HEK293T (cell line): Measurements from ENCODE around the gene NUP35.

Source experiments
- ARNT ChIP-seq: fragments of 450-650 bp; IDR thresholded peaks from 2 replicates; pipeline ENCODE4 v1.6.1; 2017; ENCODE audit warnings: mild to moderate bottlenecking
- BHLHE40 ChIP-seq: fragments of 450-650 bp; IDR thresholded peaks from 2 replicates; pipeline ENCODE4 v1.6.1; 2016; ENCODE audit warnings: mild to moderate bottlenecking, moderate library complexity, borderline replicate concordance
- CTBP1 ChIP-seq: fragments of 450-650 bp; IDR thresholded peaks from 2 replicates; pipeline ENCODE4 v1.6.1; 2016; ENCODE audit warnings: borderline replicate concordance
- FOXA1 ChIP-seq: fragments of 450-650 bp; IDR thresholded peaks from 2 replicates; pipeline ENCODE4 v1.6.1; 2016; ENCODE audit warnings: mild to moderate bottlenecking
- FOXK2 ChIP-seq: fragments of 450-650 bp; IDR thresholded peaks from 2 replicates; pipeline ENCODE4 v1.6.1; 2016; ENCODE audit warnings: mild to moderate bottlenecking
- FOXM1 ChIP-seq: fragments of 450-650 bp; IDR thresholded peaks from 2 replicates; pipeline ENCODE4 v1.6.1; 2017; ENCODE audit warnings: mild to moderate bottlenecking, borderline replicate concordance
- HDGF ChIP-seq: fragments of 450-650 bp; IDR thresholded peaks from 2 replicates; pipeline ENCODE4 v1.6.1; 2017; ENCODE audit warnings: antibody characterized with exemption, borderline replicate concordance
- L3MBTL2 ChIP-seq: fragments of 450-650 bp; conservative IDR thresholded peaks from 2 replicates; pipeline ENCODE4 v1.6.1; 2016; ENCODE audit warnings: mild to moderate bottlenecking
- LEF1 ChIP-seq: fragments of 450-650 bp; IDR thresholded peaks from 2 replicates; pipeline ENCODE4 v1.6.1; 2017; ENCODE audit warnings: mild to moderate bottlenecking, borderline replicate concordance
- NFRKB ChIP-seq: fragments of 450-650 bp; IDR thresholded peaks from 2 replicates; pipeline ENCODE4 v1.6.1; 2016; ENCODE audit warnings: mild to moderate bottlenecking, moderate library complexity
- SP1 ChIP-seq: fragments of 450-650 bp; IDR thresholded peaks from 2 replicates; pipeline ENCODE4 v1.6.1; 2017
- SUZ12 ChIP-seq: fragments of 450-650 bp; IDR thresholded peaks from 2 replicates; pipeline ENCODE4 v1.6.1; 2016; ENCODE audit warnings: mild to moderate bottlenecking
- TARDBP ChIP-seq: fragments of 450-650 bp; IDR thresholded peaks from 2 replicates; pipeline ENCODE4 v1.6.1; 2016
- ZNF384 ChIP-seq: fragments of 450-650 bp; IDR thresholded peaks from 2 replicates; pipeline ENCODE4 v1.6.1; 2016

GRCh38 chr2:183162362-183162761 lies 38.1 kb downstream of the NUP35 start:
- TF ChIP-seq FOXK2: no peak
- TF ChIP-seq HDGF: no peak
- no peak for TF ChIP-seq BHLHE40
- no peak for TF ChIP-seq FOXM1
- TF ChIP-seq FOXA1: no peak
- TF ChIP-seq ARNT: no peak
- no peak for TF ChIP-seq CTBP1
- no peak for TF ChIP-seq SP1
- no peak for TF ChIP-seq SUZ12
- TF ChIP-seq LEF1: no peak
- no peak for TF ChIP-seq TARDBP
- no peak for TF ChIP-seq L3MBTL2
- TF ChIP-seq NFRKB: no peak
- TF ChIP-seq ZNF384: no peak
